HG03025 (cell line): Measurements from ENCODE around the gene LAD1.

ENCODE experiments used
- ATAC-seq: cut with Tn5 transposase; IDR thresholded peaks from one replicate; pipeline ENCODE4 v1.9.1; 2021; ENCODE audit warnings: mild to moderate bottlenecking, moderate library complexity; ENCODE audit not compliant: unreplicated experiment, low FRiP score

LAD1 gene

GRCh38 chr1:201399018-201399351 lies at the start of gene LAD1:
Gene LAD1 (minus strand): TSS chr1:201399324. CDS start chr1:201399306, 18 bp downstream.
- no peak for ATAC-seq

GRCh38 chr1:201447903-201448871 lies 49.1 kb upstream of the LAD1 start:
- ATAC-seq, result no peak

GRCh38 chr1:201445310-201445709 lies 46.2 kb upstream of the LAD1 start:
- ATAC-seq, result no peak

GRCh38 chr1:201444792-201445191 lies 45.7 kb upstream of the LAD1 start:
- no peak for ATAC-seq

GRCh38 chr1:201443747-201444146 lies 44.6 kb upstream of the LAD1 start:
- no peak for ATAC-seq

- ATAC-seq, result no peak
Measured at GRCh38 chr1:201436969-201437368, 37.8 kb upstream of the LAD1 start.

- ATAC-seq, result no peak
Measured at GRCh38 chr1:201436393-201436792, 37.3 kb upstream of the LAD1 start.

- no peak for ATAC-seq
Measured at GRCh38 chr1:201434266-201434665, 35.1 kb upstream of the LAD1 start.

- no peak for ATAC-seq
Measured at GRCh38 chr1:201433609-201434008, 34.5 kb upstream of the LAD1 start.

GRCh38 chr1:201430776-201431175 lies 31.7 kb upstream of the LAD1 start:
- ATAC-seq, result no peak

GRCh38 chr1:201429736-201430501 lies 30.8 kb upstream of the LAD1 start:
- no peak for ATAC-seq

- no peak for ATAC-seq
Measured at GRCh38 chr1:201427963-201428362, 28.8 kb upstream of the LAD1 start.

GRCh38 chr1:201426479-201427310 lies 27.6 kb upstream of the LAD1 start:
- no peak for ATAC-seq

GRCh38 chr1:201424146-201424545 lies 25.0 kb upstream of the LAD1 start:
- no peak for ATAC-seq

- ATAC-seq, result no peak
Measured at GRCh38 chr1:201423655-201424054, 24.5 kb upstream of the LAD1 start.

GRCh38 chr1:201422436-201423030 lies 23.4 kb upstream of the LAD1 start:
- ATAC-seq, result no peak

- ATAC-seq, result no peak
Measured at GRCh38 chr1:201422026-201422425, 22.9 kb upstream of the LAD1 start.

GRCh38 chr1:201421041-201421440 lies 21.9 kb upstream of the LAD1 start:
- ATAC-seq, result no peak

- no peak for ATAC-seq
Measured at GRCh38 chr1:201420608-201421002, 21.5 kb upstream of the LAD1 start.
